Peyer's patch (tissue), 4 donors: Measurements from ENCODE around the gene ZYX. TPM values are rescaled to one million over a fixed set of nuclear protein-coding genes. Genes with fewer than 3 reads are reported as not detected.

Experiments used
- DNase-seq, 3 donors: peaks; one replicate each; pipeline ENCODE4 v3.0.0-alpha.2; 2017 to 2019
- H3K27ac ChIP-seq, 4 donors: fragments of 200-600 bp; sonication (generic); one replicate each; pipeline ENCODE4 v1.5.1; 2016 to 2019
- H3K27me3 ChIP-seq, 2 donors: fragments of 200-600 bp; sonication (generic); one replicate each; pipeline ENCODE4 v1.5.1; 2019
- H3K36me3 ChIP-seq, 3 donors: fragments of 200-600 bp; sonication (generic); one replicate each; pipeline ENCODE4 v1.5.1; 2016 to 2019
- H3K4me1 ChIP-seq, 4 donors: fragments of 200-600 bp; sonication (generic); one replicate each; pipeline ENCODE4 v1.5.1; 2016 to 2019
- H3K4me3 ChIP-seq, 4 donors: fragments of 200-600 bp; sonication (generic); 1 replicate in 3 of 4; 2 replicates in 1 of 4; pipeline ENCODE4 v1.5.1; 2016 to 2019; ENCODE audit warnings: mild to moderate bottlenecking in 1 of 4
- H3K9me3 ChIP-seq, 4 donors: fragments of 200-600 bp; sonication (generic); one replicate each; pipeline ENCODE4 v1.5.1; 2016 to 2019; ENCODE audit warnings: mild to moderate bottlenecking in 1 of 4
- CTCF ChIP-seq, 6 experiments: fragments of 450-650 bp in 4 of 6; fragments of 200-600 bp in 2 of 6; sonication (generic) in 1 of 6; IDR thresholded peaks; one replicate each; pipeline ENCODE4 v1.5.1; 2017 to 2019; ENCODE audit warnings: antibody characterized with exemption in 6 of 6, mild to moderate bottlenecking in 3 of 6, moderate library complexity in 1 of 6
- POLR2A ChIP-seq, 2 donors: fragments of 450-650 bp; IDR thresholded peaks; one replicate each; pipeline ENCODE4 v1.5.1; 2017; ENCODE audit warnings: antibody characterized with exemption in 2 of 2, mild to moderate bottlenecking in 2 of 2, moderate library complexity in 2 of 2
- total RNA-seq, 4 donors: library from RNA; depleted of rRNA; stranded (reverse); fragments of >200 nt; gene quantifications; one replicate each; pipeline ENCODE4 v1.1.0, GENCODE V29; 2016

ZYX gene
- total RNA-seq, 4 donors from 2014 or later: 47.0 to 88.0 (median 55.9) TPM

GRCh38 chr7:143394068-143394467, 12.9 kb downstream of the ZYX start:
- no peak overlapping the region for H3K27ac ChIP-seq
- no peaks in the 10 kb centered on the region for H3K27me3 ChIP-seq
- no peak for DNase-seq
- TF ChIP-seq POLR2A (IDR thresholded peaks at IDR 0.05) (no peak), CTCF (IDR thresholded peaks at IDR 0.05) (no peak)
- peaks cover 0 to 57% (median 2%) of the 10 kb centered on the region in 4 donors for H3K4me1 ChIP-seq
- H3K9me3 ChIP-seq: no peaks in the 10 kb centered on the region
- no peak overlapping the region for H3K4me3 ChIP-seq
- peaks cover 0 to 61% (median 0%) of the 10 kb centered on the region in 3 donors for H3K36me3 ChIP-seq

- no peaks in the 10 kb centered on the region for H3K9me3 ChIP-seq
- TF ChIP-seq POLR2A (IDR thresholded peaks at IDR 0.05) (no peak), CTCF (IDR thresholded peaks at IDR 0.05) (no peak)
- H3K36me3 ChIP-seq: peaks cover 0 to 61% (median 0%) of the 10 kb centered on the region in 3 donors
- peak in 1 of 3 donors; percentile 23 for DNase-seq
- peak overlapping the region in 1 of 4 donors; percentile 19 for H3K27ac ChIP-seq
- peaks cover 0 to 57% (median 2%) of the 10 kb centered on the region in 4 donors for H3K4me1 ChIP-seq
- no peak overlapping the region for H3K4me3 ChIP-seq
- no peaks in the 10 kb centered on the region for H3K27me3 ChIP-seq
Measured at GRCh38 chr7:143394777-143395176, 13.6 kb downstream of the ZYX start.

GRCh38 chr7:143395187-143396149, 14.3 kb downstream of the ZYX start:
- H3K27ac ChIP-seq: peak overlapping the region in 1 of 4 donors; percentile 19

GRCh38 chr7:143396182-143396581, 15.0 kb downstream of the ZYX start:
- Histone ChIP-seq H3K36me3 (peaks cover 0 to 49% (median 0%) of the 10 kb centered on the region in 3 donors), H3K27ac (no peak overlapping the region), H3K27me3 (no peaks in the 10 kb centered on the region), H3K4me1 (peaks cover 0 to 50% (median 2%) of the 10 kb centered on the region in 4 donors), H3K9me3 (no peaks in the 10 kb centered on the region), H3K4me3 (no peak overlapping the region)
- TF ChIP-seq POLR2A (IDR thresholded peaks at IDR 0.05) (no peak), CTCF (IDR thresholded peaks at IDR 0.05) (no peak)
- DNase-seq: peak in 1 of 3 donors; percentile 40

More at GRCh38 chr7:143395187-143396149, 14.3 kb downstream of the ZYX start:
- Histone ChIP-seq H3K9me3 (no peaks in the 10 kb centered on the region), H3K4me1 (peaks cover 0 to 57% (median 2%) of the 10 kb centered on the region in 4 donors), H3K36me3 (peaks cover 0 to 56% (median 0%) of the 10 kb centered on the region in 3 donors), H3K27me3 (no peaks in the 10 kb centered on the region), H3K4me3 (no peak overlapping the region)
- DNase-seq: peak in 2 of 3 donors; percentile 65 to 77
- TF ChIP-seq POLR2A (IDR thresholded peaks at IDR 0.05) (no peak), CTCF (IDR thresholded peaks at IDR 0.05) (peak in 3 of 6 experiments; percentile 23 to 38 (median 24))

GRCh38 chr7:143396625-143397556, 15.7 kb downstream of the ZYX start:
- TF ChIP-seq CTCF (IDR thresholded peaks at IDR 0.05) (no peak), POLR2A (IDR thresholded peaks at IDR 0.05) (no peak)
- H3K4me3 ChIP-seq: no peak overlapping the region
- H3K9me3 ChIP-seq: no peaks in the 10 kb centered on the region
- H3K36me3 ChIP-seq: peaks cover 0 to 46% (median 0%) of the 10 kb centered on the region in 3 donors
- H3K27me3 ChIP-seq: no peaks in the 10 kb centered on the region
- DNase-seq: peak in 1 of 3 donors; percentile 47
- H3K27ac ChIP-seq: no peak overlapping the region
- H3K4me1 ChIP-seq: peaks cover 0 to 43% (median under 1%) of the 10 kb centered on the region in 4 donors
